ENCODE data around the gene KCNIP1.
A peak's percentile ranks its signal among the peaks of the same experiment; 100 is the strongest.

KCNIP1 gene

GRCh38 chr5:170603578-170604565, 100.1 kb downstream of the KCNIP1 start:
- DNase-seq: peak; percentile 4

- no peak for DNase-seq
Observed at GRCh38 chr5:170606941-170607340, 103.1 kb downstream of the KCNIP1 start.

GRCh38 chr5:170611449-170612090, 107.8 kb downstream of the KCNIP1 start:
- no peak for DNase-seq

GRCh38 chr5:170612256-170612678, 108.4 kb downstream of the KCNIP1 start:
- no peak for DNase-seq

GRCh38 chr5:170614065-170614490, 110.3 kb downstream of the KCNIP1 start:
- no peak for DNase-seq

GRCh38 chr5:170614720-170615119, 110.9 kb downstream of the KCNIP1 start:
- no peak for DNase-seq

GRCh38 chr5:170617533-170618490, 114.0 kb downstream of the KCNIP1 start:
- DNase-seq: no peak

GRCh38 chr5:170619869-170620268, 116.0 kb downstream of the KCNIP1 start:
- DNase-seq: no peak

- DNase-seq: no peak
Observed at GRCh38 chr5:170622933-170623332, 119.1 kb downstream of the KCNIP1 start.

GRCh38 chr5:170623576-170624181, 119.9 kb downstream of the KCNIP1 start:
- no peak for DNase-seq

- DNase-seq: no peak
Observed at GRCh38 chr5:170625221-170626165, 121.7 kb downstream of the KCNIP1 start.

GRCh38 chr5:170626507-170627150, 122.8 kb downstream of the KCNIP1 start:
- DNase-seq: no peak

- no peak for DNase-seq
Observed at GRCh38 chr5:170627271-170627670, 123.5 kb downstream of the KCNIP1 start.

- DNase-seq: no peak
Observed at GRCh38 chr5:170628028-170628427, 124.2 kb downstream of the KCNIP1 start.

- no peak for DNase-seq
Observed at GRCh38 chr5:170628691-170629565, 125.1 kb downstream of the KCNIP1 start.

GRCh38 chr5:170629566-170630175, 125.9 kb downstream of the KCNIP1 start:
- DNase-seq: no peak

GRCh38 chr5:170630226-170630625, 126.4 kb downstream of the KCNIP1 start:
- DNase-seq: no peak

GRCh38 chr5:170630711-170631141, 126.9 kb downstream of the KCNIP1 start:
- DNase-seq: no peak
